GM19193 (cell line): ENCODE data around the gene DIRAS1.

ENCODE experiments used
- POLR2A ChIP-seq: IDR thresholded peaks from 4 replicates; pipeline ENCODE4 v1.6.1; 2011; ENCODE audit not compliant: insufficient read depth, insufficient read length; ENCODE audit errors: extremely low read depth

The DIRAS1 gene

DNA sequence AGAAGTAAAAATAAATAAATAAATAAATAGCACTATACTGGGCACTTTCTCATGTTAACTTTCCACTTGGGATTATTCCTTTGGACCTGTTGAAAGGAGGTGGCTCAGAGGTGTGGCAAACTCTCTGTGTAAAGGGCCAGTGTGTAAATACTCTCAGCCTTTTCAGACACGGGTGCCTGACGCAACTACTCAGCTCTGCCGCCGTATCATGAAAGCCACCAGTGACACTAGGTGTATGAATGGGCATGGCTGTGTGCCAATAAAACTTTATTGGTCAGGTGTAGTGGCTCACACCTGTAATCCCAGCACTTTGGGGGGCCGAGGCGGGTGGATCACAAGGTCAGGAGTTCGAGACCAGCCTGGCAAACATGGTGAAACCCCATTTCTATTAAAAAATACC, 38.8 kb upstream of the DIRAS1 start:
- no peak for TF ChIP-seq POLR2A

DNA sequence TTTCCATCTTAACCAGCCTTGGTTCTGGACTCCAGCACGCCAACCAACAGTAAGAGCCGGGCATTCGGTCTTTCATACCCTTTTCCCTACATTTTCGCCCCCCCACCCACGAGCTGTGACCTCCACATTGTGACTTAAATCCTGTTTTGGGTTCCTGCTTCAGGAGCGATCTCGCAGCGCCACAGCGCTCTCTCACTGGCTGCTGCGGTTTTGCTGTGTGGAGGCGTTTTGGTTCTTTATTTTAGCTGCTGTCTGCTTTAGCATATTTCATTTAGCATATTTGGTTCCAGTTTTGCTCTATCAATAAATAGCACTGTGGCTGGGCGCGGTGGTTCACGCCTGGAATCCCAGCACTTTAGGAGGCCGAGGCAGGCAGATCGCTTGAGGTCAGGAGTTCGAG, 38.2 kb upstream of the DIRAS1 start:
- no peak for TF ChIP-seq POLR2A

DNA sequence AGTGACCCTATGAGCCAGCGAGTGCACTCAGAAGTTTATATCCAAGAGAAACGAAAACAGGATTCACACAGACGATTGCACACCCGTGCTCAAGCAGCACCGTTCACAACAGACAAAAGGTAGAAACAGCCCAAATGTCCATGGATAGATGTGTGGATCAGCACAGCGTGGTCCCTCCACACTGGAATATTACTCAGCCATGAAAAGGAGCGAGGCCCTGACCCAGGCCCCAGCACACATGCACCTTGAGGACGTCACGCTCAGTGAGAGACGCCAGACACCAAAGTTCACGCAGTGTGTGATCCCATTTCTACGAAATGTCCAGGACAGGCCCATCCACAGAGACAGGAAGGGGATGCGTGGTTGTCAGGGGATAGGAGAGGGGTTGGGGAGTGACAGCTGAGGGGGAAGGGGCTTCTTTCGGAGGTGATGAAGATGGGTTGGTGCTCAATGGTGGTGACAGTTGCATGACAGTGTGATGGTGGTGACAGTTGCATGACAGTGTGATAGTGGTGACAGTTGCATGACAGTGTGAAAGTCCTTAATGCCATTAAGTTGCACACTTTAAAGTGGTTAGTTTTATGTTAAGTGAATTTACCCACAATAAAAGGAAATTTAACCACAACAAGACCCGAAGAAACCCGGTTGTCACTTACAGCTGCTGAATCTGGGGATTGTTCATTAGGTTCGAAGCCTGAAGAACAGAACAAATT, 37.6 kb upstream of the DIRAS1 start:
- no peak for TF ChIP-seq POLR2A

DNA sequence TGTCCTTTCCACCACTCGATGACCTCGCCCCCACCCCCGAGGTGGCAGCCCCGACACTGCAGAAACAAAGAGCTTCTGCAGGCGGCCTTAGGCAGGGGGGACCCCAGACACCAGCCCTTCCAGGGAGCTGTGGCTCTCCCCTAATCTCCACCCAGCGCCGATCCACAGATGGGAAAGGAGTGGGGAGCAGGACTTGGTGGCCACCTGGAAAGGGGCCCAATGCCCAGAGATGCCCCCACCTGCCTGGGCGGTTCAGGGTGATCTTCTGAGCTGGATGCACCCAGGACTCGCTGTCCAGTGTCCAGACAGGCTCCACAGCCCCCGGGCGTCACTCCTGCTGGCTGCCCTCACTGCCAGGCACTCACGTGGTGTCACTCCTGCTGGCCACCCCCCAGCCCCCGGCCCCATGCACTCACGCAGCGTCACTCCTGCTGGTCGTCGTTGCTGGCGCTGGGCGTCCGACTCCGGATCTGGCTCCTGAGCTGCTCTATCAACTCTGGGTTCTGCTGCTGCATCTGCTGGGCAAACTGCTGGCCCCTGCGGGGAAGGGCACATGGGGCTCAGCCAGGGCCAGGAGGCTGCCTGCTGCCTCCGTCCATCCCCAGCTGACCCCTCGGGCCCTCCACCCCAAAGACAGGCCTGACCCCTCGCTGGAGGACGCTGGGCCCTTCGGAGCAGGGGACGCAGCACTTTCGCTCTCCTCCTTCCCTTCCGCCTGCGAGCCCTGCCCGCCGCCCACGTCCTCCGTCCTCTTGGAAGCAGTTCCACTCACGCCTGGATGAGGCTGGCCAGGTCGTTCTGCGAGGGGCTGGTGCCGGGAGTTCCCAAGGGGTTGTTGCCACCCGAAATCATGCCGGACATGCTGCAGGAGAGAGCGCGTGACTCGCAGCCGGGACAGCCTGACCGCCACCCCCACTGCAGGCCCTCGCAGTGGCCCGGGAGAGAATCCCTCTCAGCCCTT, 36.0 kb upstream of the DIRAS1 start:
- TF ChIP-seq POLR2A: no peak

DNA sequence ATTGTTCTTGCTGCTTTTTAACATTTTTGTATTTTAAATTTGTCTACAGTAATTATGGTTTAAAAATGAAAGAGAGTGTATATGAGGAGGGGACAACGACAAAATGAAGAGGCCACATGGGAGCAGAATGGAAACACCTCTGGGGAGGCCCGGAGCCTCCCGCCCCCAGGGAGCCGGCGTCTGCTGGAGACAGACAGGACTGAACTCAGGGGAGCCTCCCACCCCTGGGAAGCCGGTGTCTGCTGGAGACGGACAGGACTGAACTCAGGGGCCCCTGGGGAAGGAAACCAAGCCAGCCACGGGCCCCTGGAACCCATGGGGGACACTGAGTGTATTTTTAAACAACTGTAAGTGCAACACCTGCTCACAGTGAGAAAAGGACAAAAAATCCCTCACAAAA, 35.3 kb upstream of the DIRAS1 start:
- no peak for TF ChIP-seq POLR2A

DNA sequence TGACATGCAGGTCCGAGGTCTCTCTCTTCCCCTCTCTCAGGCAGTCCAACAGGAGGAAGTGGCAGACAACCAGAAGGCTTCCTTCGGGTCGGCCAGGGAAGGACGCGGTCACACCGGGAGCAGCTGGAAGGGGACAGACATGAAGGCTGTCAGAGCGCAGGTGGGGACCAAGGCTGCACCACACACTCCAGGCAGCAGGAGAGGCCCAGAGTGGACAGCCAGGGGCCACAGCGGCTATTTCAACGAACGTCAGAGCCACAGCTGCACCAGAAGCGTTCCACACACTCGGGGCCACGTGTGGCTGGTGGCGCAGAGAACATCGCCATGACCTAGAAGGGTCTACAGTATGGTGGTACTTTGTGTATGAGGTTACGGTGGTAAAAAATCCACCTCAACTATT, 34.6 kb upstream of the DIRAS1 start:
- TF ChIP-seq POLR2A: no peak

DNA sequence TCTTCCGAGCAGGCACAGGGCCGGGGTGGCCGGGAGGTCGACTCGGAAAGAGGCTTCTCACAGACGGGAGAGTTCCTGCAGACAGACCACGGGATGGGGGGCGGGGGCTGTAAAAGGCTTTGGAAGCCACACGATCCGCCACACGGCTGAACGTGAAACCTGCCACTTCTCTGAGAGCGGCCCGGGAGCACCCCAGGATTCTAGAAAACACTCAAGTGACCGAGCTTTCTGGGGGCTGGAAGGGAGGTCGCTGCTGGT, 34.2 kb upstream of the DIRAS1 start:
- no peak for TF ChIP-seq POLR2A

DNA sequence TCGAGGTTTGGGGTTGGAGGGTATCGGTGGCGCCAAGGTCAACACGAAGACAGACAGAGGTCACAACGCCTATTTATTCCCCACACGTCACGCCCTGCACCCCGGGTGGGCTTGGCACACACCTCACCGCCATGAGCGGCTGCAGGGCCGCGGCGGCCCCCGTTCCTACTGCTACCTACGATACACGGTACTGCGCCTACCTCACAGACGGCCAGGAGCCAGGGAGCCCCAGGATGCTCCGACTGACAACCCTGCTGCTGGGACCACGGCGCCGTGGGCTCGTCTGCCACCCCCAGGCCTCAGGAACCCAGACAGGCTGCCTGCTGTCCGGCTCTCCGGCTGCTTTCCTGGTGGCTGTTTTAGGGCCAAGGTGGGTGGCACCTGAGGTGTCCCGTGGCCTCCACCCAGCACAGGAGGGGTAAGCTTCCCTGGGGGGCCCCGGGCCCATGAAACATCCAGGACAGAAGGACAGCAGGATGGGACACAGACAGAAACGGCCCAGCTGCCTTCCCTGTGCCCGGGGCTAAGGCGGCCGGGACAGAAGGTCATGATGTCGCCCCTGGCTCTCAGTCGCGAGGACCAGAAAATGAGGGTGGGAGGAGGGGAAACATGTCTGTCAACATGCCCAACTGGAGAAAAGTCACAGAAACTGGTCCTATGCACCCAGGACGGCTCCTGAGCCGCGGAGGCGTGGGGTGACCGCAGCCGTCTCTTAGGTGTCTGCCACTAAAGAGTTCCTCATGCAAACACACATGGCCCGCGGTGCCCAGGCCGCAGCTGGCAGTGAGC, 33.7 kb upstream of the DIRAS1 start:
- TF ChIP-seq POLR2A: no peak

DNA sequence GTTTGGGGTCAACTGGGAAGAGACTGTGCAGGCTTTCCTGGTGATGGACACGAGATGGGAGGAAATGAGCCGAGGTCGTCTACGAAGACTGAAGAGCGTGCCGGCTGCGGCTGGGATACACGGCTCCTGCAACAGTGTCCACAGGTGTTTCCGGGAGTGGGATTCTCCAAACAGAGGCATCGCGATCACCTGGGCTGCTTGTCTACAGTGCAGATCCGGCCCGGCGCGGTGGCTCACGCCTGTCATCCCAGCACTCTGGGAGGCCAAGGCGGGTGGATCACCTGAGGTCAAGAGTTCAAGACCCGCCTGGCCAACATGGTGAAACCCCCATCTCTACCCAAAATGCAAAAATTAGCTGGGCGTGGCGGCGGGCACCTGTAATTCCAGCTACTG, 30.3 kb upstream of the DIRAS1 start:
- TF ChIP-seq POLR2A: no peak

DNA sequence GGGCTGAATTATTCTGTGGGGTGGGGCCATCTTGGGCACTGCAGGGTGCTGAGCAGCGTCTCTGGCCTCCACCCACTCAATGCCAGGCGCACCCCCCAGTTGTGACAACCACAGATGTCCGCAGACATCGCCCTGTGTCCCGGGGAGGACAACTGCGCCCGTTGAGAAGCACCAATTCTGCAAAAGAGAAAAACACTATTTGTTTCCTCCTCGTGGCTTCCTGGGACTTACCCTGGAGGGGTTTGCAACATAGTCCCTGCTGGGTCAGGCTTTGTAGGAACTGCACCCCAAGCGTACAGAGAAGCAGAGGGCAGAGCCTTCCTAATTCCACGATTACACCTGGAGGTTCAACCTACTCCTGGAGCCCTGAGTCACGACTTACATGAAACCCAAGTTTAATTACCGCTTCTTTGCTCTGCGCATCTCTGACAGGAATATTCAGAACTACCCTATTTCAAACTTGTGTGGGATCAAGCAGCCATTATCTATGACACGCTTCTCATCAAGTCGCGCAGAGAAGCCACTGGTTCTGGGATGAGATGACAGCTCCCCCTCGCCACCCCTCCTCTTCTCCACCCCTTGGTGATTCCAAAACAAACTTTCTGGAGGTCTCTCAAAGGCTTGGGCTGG, 29.8 kb upstream of the DIRAS1 start:
- no peak for TF ChIP-seq POLR2A

DNA sequence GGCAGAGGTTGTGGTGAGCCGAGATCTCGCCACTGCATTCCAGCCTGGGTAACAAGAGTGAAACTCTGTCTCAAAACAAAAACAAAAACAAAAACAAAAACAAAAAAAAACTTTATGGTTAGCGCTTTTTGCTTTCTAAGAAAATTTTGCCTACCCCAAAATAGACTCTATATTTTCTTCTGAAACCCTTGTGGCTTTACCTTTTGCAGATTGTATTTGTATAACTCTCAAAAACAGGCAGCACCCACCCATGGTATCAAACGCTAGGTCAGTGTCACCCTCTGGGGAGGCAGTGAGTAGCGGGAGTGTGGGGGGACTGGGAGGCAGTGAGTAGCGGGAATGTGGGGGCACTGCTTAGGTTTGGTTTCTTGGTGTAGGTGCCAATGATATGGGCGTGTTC, 26.2 kb upstream of the DIRAS1 start:
- no peak for TF ChIP-seq POLR2A

DNA sequence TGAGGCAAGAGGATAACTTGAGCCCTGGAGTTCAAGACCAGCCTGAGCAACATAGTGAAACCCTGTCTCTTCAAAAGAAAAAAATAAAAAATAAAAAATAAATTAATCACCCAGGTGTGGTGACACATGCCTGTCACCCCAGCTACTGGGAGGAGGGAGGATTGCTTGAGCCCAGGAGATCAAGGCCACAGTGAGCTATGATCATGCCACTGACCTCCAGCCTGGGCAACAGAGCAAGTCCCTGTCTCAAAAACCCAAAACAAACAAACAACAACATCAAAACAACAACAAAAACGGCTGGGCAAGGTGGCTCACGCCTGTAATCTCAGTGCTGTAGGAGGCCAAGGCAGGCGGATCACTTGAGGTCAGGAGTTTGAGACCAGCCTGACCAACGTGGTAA, 22.9 kb upstream of the DIRAS1 start:
- TF ChIP-seq POLR2A: no peak

DNA sequence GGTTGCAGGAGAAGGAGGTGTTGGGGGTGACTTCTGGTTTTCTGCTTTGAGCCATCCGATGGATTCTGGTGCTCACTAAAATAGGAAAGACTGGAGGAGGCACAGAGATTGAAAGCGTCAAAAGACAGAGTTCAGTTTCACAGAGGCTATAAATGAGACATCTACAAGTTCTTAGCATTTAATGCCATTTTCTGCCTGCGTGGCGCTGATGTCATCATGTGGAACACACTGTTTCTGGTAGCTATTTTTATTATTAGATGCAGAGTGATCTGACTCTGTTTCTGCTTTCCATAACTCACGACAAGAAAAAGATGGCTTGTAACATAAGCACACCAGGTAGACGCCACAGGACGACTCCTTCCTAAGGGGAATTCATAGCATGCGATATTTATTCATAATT, 21.9 kb upstream of the DIRAS1 start:
- no peak for TF ChIP-seq POLR2A

DNA sequence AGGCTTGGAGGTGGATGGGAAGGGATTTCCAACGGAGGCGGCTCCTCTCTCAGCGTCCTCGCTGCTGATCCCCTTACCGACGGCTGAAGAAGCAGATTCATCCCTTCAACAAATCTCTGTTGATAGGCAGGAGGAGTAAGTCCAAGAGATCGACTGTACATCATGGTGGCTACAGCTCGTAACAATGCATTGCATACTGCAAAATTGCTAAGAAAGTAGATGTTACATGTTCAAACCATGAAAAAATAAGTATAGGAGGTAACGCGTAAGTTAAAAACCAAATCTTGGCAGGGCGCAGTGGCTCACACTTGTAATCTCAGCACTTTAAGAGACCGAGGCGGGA, 19.1 kb upstream of the DIRAS1 start:
- no peak for TF ChIP-seq POLR2A
